ENCODE measurements around the gene IL12RB2.
"Not testable (repeated sequence)": the region's sequence is repeated elsewhere in the genome, so short reads cannot be mapped to it uniquely, and the experiment has no call there.

The IL12RB2 gene

DNA sequence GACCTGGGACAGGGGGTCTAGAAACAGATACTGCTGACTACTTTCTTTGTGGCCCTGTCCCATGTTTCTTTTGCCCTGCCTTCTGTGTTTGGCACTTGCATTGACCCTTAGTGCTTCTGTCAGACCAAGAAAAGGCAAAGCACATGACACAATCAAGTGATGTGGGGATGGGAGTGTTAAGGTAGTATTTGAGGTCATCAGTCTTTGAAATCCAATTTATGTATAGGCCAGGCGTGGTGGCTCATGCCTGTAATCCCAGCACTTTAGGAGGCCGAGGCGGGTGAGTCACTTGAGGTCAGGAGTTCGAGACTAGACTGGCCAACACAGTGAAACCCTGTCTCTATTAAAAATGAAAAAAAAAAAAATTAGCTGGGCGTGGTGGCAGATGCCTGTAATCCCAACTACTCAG is 96.5 kb downstream of the IL12RB2 start:
- DNase-seq, result no peak

DNA sequence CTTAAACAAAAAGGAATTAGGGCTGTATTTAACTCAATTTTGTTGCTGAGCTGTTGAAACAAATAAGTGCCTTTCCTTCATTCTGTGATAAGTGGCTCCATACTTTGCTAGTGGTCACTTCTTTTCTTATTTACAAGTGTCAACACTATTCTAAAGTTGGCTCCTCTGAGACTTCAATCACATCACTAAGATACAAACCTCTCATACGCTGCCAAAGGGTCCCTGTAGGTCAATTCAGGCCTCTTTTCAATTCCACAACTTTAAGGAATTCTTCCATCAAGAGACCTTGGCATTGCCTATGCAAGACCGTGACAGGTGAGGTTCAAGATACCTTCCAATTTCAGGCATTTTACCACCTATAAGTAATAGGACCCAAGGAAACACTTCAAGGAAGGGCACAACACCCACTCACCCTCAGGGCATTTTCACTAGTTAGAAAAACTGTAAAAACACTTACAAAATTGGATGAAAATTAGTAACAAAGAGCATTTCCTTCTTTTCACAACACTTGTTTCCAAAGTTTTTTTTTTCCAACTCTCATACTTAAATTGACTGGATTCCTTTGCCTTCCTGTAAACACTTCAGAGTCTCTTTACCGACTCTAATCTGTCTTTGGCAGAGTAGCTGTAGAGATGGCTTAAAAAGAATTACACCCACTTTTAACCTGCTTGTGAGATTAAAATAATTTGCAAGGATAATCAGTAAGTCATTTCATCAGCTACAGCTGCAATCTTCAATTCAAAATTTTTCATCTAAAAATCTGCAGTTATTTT is 98.0 kb downstream of the IL12RB2 start:
- DNase-seq, result no peak

DNA sequence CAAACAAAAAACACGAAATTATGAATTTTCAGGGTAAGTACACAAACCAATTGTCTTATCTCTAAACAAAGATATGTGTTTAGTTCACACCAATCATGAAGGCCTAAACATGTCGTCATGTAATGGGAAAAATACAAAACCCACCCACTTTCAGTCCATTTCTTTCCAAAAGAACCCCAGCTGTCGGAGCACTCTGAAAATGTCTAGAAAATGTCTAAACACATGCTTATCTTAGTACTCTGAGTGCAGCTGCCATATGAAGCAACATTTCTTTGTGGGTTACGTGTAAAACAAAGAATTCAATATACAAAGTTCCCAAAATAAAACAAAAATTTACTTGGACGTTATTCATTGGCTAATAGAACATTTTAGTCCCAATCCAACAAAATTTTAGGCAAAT is 99.8 kb downstream of the IL12RB2 start:
- DNase-seq, result no peak

GRCh38 chr1:67408148-67408547 is 100.5 kb downstream of the IL12RB2 start:
- DNase-seq, result no peak

GRCh38 chr1:67413101-67413500 is 105.4 kb downstream of the IL12RB2 start:
- DNase-seq, result not testable (repeated sequence)

DNA sequence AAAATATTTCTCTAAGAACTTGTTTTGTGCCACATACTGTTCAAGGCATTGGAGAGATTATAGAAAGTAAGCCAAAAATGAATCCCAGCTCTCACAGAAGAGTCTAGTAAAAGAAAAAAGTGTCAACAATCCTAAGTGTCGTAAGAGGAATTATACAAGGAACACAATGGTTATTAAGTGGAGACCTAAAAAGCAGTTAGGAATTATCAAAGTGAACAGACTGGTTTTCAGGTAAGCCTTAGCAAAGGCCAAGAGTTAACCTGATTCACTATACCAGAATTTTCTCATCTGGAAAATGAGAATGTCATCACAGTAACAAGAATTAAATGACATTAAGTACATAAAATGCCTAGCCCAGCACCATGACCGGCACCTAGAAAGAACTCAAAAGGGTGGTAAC is 106.9 kb downstream of the IL12RB2 start:
- no peak for DNase-seq

DNA sequence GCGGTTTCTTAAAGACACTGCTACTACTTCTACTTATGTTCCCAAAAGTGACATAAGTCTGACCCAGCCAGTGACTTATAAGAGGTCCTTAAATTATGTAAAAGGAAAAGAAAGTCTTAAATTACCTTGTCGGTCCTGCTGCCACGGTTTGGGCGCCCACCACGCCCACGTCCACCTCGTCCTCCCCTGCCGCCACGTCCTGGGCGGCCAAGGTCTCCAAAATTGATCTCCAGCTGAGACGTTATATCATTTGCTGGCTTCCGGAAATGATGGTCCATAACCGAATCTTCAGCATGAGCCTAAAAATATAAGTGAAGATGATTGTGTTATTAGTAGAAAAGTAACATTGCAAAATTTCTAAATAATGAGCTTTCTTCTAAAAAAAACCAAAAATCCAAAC is 107.4 kb downstream of the IL12RB2 start:
- DNase-seq, result no peak

- not testable (repeated sequence) for DNase-seq
Observed at GRCh38 chr1:67417733-67418132, 110.1 kb downstream of the IL12RB2 start.

GRCh38 chr1:67418839-67419586 is 111.3 kb downstream of the IL12RB2 start:
- DNase-seq, result no peak

- no peak for DNase-seq
Observed at GRCh38 chr1:67420835-67421492, 113.3 kb downstream of the IL12RB2 start.

GRCh38 chr1:67427465-67427864 is 119.8 kb downstream of the IL12RB2 start:
- no peak for DNase-seq

GRCh38 chr1:67427947-67428346 is 120.3 kb downstream of the IL12RB2 start:
- DNase-seq, result no peak

DNA sequence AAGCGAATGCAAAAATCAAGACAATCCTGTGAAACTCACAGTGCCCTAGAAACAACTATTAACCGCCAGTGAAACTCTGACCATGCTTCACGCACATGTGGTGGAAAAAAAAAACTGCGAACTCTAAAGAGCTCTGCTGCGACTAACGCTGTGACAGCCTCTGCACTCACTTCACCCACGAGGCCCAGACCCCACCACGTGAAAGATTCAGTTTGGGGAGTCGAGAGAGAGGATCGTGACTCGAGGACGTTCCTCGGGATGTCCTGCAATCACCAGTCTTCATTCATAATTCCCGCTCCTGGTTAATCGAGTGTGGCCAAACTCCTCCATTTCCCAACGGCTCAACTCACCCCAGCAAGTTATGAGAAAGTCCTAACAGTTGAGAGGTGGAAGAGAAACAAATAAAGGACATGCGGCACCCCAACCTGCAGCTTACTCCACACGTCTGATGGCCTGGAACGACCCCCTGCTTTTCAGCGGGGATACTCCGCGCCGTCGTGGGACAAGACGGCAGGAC is 121.4 kb downstream of the IL12RB2 start:
- DNase-seq, result peak in 1 of 2 experiments; percentile 10

- no peak for DNase-seq
Observed at GRCh38 chr1:67429528-67430357, 122.1 kb downstream of the IL12RB2 start.

GRCh38 chr1:67430358-67431155 is 122.9 kb downstream of the IL12RB2 start, which contains the start of gene SERBP1:
Gene SERBP1, minus strand, starts transcription at chr1:67430402. Its CDS starts 102 bp downstream, at chr1:67430300.
- peak; percentile 93 to 94 for DNase-seq

DNA sequence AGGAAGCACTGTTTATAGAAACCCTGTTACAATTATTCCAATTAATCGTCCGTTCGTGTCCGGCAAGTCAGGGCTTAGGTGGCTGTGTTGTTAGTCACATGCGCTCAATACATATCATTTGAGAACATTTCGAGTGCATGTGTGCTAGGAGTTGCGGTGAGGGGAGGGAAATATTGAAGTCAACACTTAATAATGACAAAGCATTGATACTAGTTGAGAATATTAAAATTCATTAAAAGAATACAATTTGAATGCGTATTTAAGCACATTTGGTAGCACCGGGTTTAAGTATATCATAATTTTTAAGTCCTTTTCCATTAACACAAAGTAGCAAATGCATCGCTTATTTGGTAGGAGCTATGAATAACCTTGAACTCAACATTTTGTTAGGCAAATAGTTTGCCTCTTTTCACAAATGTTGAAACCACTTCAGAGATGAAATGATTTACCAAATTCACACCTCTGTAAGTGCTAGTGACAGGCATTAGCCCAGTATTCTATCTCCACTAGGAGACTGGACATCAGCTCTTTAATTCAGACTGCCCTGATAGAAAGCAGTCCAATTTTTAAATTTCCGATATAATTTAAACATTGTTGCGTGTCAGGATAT is 123.6 kb downstream of the IL12RB2 start:
- DNase-seq, result no peak

- DNase-seq, result no peak
Observed at GRCh38 chr1:67431869-67432578, 124.4 kb downstream of the IL12RB2 start.

GRCh38 chr1:67432745-67433144 is 125.1 kb downstream of the IL12RB2 start:
- no peak for DNase-seq

DNA sequence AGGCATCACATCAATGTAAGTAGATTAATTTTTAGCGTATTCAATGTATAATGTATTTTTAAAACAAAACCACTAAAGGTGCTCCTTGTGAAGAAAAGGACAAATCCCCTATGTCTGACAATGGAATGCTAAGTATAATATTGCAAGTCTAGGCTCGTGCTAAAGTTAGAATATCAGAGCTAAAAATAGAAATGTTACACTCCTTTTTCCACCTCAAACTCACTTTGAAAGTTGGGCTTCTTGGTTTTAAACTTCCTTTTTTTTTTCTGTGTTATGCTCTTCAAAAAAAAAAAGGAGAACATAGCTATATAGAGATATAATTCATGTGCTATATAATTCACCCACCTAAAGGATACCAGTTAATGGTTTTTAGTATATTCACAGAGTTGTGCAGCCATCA is 126.2 kb downstream of the IL12RB2 start:
- DNase-seq, result peak; percentile 77 to 78

DNA sequence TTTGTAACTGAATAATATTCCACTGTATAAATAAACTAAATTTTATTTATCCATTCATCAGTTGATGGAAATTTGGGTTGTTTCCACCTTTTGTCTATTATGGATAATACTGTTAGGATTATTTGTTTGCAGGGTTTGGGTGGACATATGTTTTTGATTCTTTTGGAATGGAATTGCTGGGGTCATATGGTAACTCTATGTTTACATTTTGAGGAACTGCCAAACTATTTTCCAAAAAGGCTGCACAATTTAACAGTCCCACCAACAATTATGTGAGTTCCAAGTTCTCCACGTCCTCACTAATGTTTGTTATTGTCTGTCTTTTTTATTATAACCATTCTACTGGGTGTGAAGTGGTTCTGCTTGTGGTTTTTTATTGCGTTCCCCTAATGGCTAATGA is 126.8 kb downstream of the IL12RB2 start:
- DNase-seq, result no peak

All from AML-193 (cell line).